ENCODE data around the gene SGSM2. TPM values are rescaled to one million over a fixed set of nuclear protein-coding genes. Genes with fewer than 3 reads are reported as not detected.

The SGSM2 gene
- total RNA-seq, 1 experiment from 2014 or later = 23.0 TPM

DNA sequence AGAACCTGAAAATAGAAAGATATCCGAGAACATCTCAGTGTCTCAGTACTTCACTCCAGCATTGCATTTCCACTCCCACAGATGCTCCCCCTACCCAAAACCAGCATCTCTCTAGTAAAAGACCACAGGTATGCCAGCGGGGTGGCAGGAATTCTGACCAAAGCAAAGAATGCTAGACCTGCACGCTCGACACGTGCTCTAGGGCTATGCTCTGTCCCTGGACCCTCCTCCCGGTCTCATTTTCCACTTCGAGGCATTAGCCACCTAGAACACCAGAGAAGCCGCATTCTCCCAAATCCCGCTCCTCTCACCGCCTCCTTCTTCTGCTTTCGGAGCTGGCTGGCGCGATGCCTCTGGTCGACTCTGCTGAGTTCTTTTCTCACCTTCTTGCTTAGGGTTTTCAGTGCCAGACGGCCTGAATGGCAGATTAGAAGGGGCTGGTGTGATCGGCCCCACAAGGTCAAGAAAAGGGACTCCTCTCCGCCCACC lies 1.5 kb upstream of the SGSM2 start:
- DNase-seq (ENCODE audit: low read depth) = peak; percentile 49

GRCh38 chr17:2336215-2336851 lies 968 bp upstream of the SGSM2 start, which contains the start of gene TSR1:
Gene TSR1 (minus strand): TSS chr17:2336457. CDS start chr17:2336427, 30 bp downstream.
- DNase-seq (ENCODE audit: low read depth) = peak; percentile 89

DNA sequence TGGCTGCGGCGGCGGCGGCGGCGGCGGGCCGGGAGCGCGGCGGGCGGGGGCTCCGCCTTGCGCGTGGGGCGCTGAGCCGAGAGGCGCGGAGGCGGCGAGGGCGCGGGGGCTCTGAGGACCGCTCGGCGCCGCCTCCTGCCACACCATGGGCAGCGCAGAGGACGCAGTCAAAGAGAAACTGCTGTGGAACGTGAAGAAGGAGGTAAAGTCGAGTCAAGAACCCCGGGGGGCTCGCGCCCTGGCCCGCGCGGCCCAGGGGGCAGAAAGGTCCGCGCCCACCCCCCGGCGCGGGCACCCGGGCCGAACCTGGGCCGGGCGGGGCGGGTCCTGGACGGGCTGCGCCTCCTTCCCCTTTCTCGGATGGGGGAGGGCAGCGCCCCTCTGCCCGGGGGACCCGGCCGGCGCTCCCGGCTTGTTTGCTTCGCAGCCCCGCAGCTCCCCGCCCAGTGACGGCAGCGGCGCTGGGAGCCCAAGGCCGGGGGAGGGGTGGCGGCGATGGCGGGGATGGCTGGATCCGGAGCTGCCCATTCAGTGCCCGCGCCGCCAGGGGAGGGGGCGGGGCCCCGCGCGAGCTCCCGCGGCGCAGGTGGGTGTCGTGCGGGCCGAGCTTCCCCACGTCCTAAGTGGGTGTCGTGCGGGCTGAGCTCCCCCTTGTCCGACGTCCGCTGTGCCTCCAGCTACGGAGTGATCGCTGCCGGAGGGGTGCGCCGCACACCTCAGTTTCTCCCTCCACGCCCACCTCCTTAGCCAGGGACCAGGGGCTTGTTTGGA lies 428 bp downstream of the SGSM2 start:
- peak; percentile 55 for DNase-seq (ENCODE audit: low read depth)

DNA sequence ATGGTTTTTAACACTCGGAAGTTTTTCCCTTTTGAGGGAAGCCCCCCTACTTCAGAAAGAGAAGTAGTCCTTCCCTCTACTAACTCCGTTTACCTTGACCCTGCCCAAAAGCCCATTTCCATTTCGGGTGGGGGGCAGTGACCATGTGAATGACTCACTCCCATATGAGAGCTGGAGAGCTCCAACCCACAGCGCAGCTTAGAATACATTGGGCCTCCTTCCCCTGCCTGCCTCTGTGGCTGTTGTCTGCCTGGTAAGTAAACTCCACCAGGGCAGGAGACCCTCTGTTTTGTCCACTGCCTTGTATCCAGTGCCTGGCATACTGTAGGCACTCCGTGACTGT lies 985 bp downstream of the SGSM2 start:
- DNase-seq (ENCODE audit: low read depth) = no peak

- peak; percentile 38 for DNase-seq (ENCODE audit: low read depth)
Measured at GRCh38 chr17:2343421-2343820, 6.1 kb downstream of the SGSM2 start.

GRCh38 chr17:2344528-2344927 lies 7.2 kb downstream of the SGSM2 start:
- DNase-seq (ENCODE audit: low read depth) = no peak

- no peak for DNase-seq (ENCODE audit: low read depth)
Measured at GRCh38 chr17:2346475-2346874, 9.2 kb downstream of the SGSM2 start.

DNA sequence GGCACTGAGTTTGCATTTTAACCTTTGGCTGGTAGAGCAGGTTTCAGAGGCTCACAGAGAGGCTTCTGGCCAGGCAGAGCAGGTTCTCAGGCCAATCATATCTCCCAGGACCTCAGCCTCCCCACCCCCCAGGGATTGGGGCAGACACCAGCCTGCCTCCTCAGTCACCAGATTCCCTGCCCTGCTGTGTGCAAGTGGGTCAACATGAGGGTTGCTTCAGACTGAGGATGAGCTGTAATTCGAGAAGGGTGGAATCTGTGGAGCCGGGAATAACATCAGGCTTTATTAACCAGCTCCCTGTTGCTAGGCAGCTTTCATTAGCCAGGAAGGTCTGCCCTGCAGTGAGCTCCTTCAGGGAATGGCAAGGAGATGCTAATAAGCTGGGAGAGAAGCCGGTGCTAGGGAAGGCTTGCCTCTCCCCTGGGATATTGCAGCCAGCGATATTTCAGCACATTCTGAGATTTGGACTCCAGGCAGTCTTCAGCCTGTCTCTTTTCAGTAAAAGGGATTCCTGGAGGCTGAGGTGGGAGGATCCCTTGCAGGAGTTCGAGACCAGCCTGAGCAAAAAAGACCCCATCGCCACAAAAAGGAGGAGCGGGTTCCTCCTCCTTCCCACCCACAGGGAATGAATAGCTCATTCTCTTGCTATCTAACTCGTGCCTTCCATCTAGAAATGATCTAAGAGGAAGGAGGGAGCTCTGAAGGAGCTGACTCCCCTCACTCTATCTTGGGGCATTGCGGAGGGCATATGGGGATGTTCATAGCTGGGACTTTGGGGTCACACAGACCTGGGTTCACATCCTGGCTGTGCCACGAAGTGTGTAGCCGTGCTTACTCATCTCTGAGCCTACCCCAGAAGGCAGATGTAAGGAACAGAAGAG lies 10.7 kb downstream of the SGSM2 start:
- peak; percentile 53 for DNase-seq (ENCODE audit: low read depth)

DNA sequence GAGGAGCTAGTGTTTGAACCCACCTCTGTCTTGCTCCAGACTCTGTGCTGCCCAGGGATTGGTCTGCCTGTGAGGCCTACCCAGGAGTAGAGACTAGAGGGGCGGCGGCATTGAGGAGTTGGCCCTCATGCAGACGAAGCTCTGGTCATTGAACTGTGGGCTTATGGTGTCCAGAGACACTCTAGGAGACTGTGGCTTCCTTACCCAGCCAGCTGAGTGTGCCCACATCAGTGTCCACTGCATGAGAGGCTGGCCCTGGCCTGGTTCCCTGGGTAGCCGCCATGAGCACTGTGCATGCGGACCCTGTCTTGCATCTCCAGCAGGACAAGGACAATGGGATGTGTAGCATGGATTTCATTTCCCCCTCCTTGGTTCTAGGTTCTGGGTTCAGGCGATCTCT lies 14.0 kb downstream of the SGSM2 start:
- no peak for DNase-seq (ENCODE audit: low read depth)

- DNase-seq (ENCODE audit: low read depth) = no peak
Measured at GRCh38 chr17:2354311-2354710, 17.0 kb downstream of the SGSM2 start.

DNA sequence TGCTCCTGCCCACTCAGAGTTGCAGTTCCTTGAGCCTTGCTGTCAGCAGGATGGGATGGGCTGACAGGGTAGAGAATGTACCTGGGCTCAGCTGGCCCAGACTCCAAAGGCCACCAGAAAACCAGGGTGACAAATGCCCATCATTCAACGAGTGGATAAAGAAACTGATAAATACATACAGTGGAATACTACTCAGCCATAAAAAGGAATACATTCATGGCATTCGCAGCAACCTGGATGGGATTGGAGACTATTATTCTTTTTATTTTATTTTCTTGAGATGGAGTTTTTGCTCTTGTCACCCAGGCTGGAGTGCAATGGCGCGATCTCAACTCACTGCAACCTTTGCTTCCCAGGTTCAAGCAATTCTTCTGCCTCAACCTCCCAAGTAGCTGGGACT lies 19.9 kb downstream of the SGSM2 start:
- DNase-seq (ENCODE audit: low read depth) = no peak

GRCh38 chr17:2357931-2358434 lies 20.7 kb downstream of the SGSM2 start:
- no peak for DNase-seq (ENCODE audit: low read depth)

DNA sequence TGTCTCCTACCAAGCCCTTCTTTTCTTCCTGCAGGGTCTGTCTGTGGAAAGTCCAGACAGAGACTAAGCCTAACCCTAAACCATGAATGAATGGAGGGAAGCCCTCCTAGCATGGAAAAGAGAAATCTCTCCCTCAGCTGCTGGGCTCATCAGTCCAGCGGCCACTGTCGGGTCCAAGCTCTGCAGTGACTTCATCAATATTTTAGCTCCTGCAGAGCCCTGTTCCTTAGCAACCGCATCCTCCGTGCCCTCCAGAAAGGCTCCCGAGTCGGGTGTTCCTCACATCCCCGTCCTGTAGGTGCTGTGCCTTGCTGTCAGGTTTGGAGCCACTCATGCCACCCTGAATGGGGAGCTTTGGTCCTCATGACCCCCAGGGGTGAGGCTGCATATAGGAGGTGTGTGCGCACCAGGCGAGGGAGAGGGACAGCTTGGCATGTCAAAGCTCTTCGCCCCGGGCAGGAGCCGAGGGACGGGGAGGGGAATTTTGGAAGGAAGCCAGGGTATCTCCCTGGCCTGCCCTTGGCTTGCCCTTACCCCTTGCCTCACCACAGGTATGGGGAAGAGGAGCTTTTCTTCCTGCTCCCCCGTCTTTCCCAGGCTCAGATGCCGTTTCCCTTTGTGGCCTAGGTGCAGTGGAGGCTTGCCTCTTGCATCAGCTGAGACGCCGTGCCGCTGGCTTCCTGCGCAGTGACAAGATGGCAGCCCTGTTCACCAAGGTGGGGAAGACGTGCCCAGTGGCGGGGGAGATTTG lies 23.9 kb downstream of the SGSM2 start:
- no peak for DNase-seq (ENCODE audit: low read depth)

DNA sequence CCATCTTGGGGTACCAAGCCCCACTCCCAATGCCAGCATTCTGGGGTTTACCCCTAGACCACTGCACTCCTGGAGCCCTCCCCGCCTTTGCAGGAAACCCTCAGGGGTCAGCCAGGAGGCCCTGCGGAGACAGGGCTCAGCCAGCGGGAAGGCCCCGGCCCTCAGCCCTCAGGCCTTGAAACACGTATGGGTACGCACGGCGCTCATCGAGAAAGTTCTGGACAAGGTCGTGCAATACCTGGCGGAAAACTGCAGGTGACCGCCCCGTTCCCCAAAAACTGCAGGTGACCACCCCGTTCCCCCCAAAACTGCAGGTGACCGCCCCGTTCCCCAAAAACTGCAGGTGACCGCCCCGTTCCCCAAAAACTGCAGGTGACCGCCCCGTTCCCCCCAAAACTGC lies 24.7 kb downstream of the SGSM2 start:
- no peak for DNase-seq (ENCODE audit: low read depth)

GRCh38 chr17:2362416-2362815 lies 25.1 kb downstream of the SGSM2 start:
- DNase-seq (ENCODE audit: low read depth) = no peak

DNA sequence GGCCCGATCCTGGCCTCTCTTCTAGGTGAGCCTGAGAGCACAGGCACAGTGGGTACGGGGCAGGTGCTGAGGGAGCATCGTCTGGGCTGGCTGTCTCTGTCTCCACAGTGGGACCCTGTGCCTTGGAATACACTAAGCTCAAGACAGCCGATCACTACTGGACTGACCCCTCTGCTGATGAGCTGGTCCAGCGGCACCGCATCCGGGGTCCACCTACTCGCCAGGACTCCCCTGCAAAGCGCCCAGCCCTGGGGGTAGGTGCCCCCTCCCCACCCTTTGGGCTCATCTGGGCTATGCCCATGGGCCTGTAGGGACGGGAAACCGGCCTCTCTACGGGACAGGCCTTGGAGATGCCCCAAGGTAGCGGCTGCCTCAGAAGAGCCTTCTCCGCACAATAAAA lies 25.6 kb downstream of the SGSM2 start:
- DNase-seq (ENCODE audit: low read depth) = no peak

DNA sequence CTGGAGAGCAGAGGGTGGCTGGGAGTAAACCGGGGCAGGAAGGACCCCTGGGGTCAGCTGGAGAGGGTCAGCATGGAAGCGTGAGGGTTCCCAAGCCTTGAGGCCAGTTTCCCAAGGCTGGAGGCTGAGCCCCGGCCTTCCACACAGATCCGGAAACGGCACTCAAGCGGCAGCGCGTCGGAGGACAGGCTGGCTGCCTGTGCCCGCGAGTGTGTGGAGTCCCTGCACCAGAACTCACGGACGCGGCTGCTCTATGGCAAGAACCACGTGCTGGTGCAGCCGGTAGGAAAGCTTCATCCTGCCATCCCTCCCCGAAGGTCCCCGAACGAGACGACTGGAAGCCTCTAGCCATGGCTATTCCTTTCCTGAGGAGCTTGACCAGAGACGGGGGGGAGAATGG lies 26.0 kb downstream of the SGSM2 start:
- no peak for DNase-seq (ENCODE audit: low read depth)

DNA sequence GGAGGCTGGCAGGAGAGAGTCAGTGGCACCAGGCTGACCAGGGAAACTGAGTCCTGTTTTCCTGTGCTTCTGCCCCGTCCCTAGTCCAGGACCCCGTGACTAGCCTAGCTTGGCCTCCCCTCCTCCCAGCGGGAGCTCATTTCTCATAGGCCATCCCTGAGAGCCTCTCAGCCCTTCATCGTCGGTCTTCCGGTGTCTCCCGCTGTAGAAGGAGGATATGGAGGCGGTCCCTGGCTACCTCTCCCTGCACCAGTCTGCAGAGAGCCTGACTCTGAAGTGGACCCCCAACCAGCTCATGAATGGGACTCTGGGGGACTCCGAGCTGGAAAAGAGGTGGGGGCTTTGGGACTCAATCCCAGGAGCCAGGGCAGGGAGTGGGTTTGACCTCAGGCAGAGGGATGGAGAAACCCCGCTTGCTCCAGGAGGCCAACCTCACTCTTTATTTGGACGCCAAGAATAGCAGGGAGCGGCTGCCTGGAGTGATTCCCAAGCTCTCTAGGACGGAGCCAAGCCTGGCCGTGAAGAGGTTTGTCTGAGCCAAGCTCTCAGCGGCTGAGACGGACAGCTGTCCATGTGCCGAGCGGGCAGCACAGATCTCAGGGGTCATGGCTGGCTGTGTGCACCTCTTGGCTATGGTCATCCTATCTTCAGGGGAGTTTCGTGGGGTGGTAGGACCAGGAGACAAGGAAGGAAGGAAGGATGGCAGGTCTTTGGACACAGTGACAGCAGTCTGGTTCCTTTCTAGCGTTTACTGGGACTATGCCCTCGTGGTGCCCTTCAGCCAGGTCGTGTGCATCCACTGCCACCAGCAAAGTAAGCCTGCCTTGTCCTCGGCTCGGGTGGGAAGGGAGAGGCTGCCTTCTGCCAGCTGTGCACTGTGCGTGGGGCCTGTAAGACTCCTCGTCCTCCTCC lies 26.8 kb downstream of the SGSM2 start:
- no peak for DNase-seq (ENCODE audit: low read depth)

GRCh38 chr17:2364763-2365116 lies 27.4 kb downstream of the SGSM2 start:
- no peak for DNase-seq (ENCODE audit: low read depth)

DNA sequence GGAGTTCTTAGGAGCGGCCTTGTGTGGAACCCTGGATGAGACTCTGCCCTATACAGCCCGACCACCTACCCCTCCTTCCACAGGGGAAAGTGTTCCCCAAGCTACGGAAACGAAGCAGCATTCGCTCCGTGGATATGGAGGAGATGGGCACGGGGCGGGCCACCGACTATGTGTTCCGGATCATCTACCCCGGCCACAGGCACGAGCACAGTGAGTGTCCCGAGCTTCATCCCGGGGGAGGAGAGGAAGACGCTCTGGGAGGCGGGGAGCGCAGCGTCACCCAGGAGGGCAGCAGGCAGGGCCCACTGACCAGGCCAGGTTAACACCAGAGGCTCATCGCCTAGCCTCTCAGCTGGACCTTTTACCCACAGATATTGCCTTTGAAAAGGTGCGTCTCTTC lies 27.8 kb downstream of the SGSM2 start:
- DNase-seq (ENCODE audit: low read depth) = no peak

Measured in M059J (cell line).